ENCODE measurements around the gene PAX5. TPM values are rescaled to one million over a fixed set of nuclear protein-coding genes. Genes with fewer than 3 reads are reported as not detected.

The PAX5 gene
- total RNA-seq, 1 experiment from 2014 or later = 0.39 TPM

DNA sequence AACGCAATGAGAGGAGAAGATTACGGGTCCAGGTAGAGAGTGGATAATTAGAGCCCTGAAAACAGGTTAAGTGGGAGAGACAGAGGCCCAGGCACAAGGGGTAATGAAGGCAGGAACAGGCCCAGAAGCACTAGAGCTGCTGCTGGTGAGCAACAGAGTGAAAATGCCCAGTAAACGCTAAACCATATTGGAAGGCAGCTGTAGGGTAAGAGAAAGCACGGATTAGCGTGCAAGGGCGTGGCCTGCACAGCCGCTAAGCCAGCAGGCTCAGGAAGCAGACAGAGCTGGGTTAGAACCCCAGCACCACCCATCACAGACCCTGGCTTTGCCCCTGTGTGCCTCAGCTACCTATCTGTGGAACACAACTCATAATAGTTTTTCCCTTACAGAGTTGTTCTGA lies 93.2 kb downstream of the PAX5 start:
- H3K4me3 Mint-ChIP-seq = no peak overlapping the region
- no CpG with 5 or more reads among the region's 7 CpGs for WGBS (ENCODE audit: extremely low coverage, insufficient read length, low lambda C conversion rate)
- no peaks in the 10 kb centered on the region for H3K9me3 ChIP-seq (ENCODE audit: control insufficient read depth, low read depth, low read length)

More for the DNA sequence above, 93.2 kb downstream of the PAX5 start:
- Histone ChIP-seq H3K23ac (ENCODE audit: insufficient read length, low read depth, low read length) (no peak overlapping the region), H2BK15ac (ENCODE audit: low read depth, low read length) (no peak overlapping the region), H3K4me2 (ENCODE audit: insufficient read depth, insufficient read length, low read length) (no peak overlapping the region), H3K23me2 (ENCODE audit: insufficient read length, low read depth, low read length, poor library complexity, severe bottlenecking) (no peaks in the 10 kb centered on the region), H2BK20ac (ENCODE audit: low read depth, low read length, poor library complexity, severe bottlenecking) (no peak overlapping the region), H3K4ac (ENCODE audit: low read depth, low read length) (no peak overlapping the region), H3K14ac (ENCODE audit: insufficient read depth, low read length) (no peak overlapping the region), H3K56ac (ENCODE audit: insufficient read length, low read depth, low read length) (no peak overlapping the region), H3T11ph (ENCODE audit: low read length) (no peak overlapping the region), H2BK12ac (ENCODE audit: insufficient read length, low read depth, low read length) (no peak overlapping the region), H3K27me3 (ENCODE audit: insufficient read depth, low read length) (no peaks in the 10 kb centered on the region), H3K27ac (ENCODE audit: insufficient read length, low read depth, low read length) (no peak overlapping the region), H2AFZ (ENCODE audit: low read length) (no peak overlapping the region), H4K5ac (ENCODE audit: insufficient read length, low read depth, low read length) (no peak overlapping the region), H2BK5ac (ENCODE audit: insufficient read length, low read length) (no peak overlapping the region), H4K8ac (replicated peaks; ENCODE audit: insufficient read length, low read depth, low read length) (no peak overlapping the region), H3K79me2 (ENCODE audit: insufficient read depth, low read length) (no peaks in the 10 kb centered on the region), H4K20me1 (ENCODE audit: control insufficient read depth, insufficient read depth, insufficient read length) (no peaks in the 10 kb centered on the region), H3K9ac (ENCODE audit: extremely low read depth, insufficient read length, low read length) (no peak overlapping the region), H4K91ac (ENCODE audit: insufficient read length, low read depth, low read length) (no peak overlapping the region), H2AK5ac (ENCODE audit: insufficient read length, low read length) (no peak overlapping the region), H3K79me1 (ENCODE audit: insufficient read depth, low read depth, low read length, poor library complexity, severe bottlenecking) (no peaks in the 10 kb centered on the region), H2BK120ac (ENCODE audit: low read depth, low read length, poor library complexity, severe bottlenecking) (no peak overlapping the region), H3K18ac (ENCODE audit: insufficient read length, low read depth, low read length) (no peak overlapping the region), H3K4me1 (ENCODE audit: insufficient read depth, low read length) (peaks cover 3% of the 10 kb centered on the region; the same call in 1 of the 2 replicates)
- no peak for DNase-seq
- TF ChIP-seq, protein P1, sequence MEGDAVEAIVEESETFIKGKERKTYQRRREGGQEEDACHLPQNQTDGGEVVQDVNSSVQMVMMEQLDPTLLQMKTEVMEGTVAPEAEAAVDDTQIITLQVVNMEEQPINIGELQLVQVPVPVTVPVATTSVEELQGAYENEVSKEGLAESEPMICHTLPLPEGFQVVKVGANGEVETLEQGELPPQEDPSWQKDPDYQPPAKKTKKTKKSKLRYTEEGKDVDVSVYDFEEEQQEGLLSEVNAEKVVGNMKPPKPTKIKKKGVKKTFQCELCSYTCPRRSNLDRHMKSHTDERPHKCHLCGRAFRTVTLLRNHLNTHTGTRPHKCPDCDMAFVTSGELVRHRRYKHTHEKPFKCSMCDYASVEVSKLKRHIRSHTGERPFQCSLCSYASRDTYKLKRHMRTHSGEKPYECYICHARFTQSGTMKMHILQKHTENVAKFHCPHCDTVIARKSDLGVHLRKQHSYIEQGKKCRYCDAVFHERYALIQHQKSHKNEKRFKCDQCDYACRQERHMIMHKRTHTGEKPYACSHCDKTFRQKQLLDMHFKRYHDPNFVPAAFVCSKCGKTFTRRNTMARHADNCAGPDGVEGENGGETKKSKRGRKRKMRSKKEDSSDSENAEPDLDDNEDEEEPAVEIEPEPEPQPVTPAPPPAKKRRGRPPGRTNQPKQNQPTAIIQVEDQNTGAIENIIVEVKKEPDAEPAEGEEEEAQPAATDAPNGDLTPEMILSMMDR (conservative IDR thresholded peaks at IDR 0.05) = no peak
- no peaks in the 10 kb centered on the region; a peak in 1 of 7 replicates for H3K36me3 Mint-ChIP-seq (ENCODE audit: insufficient read depth in 1 of 3, low read depth in 3 of 3)
- H3K9me3 Mint-ChIP-seq = no peaks in the 10 kb centered on the region
- peaks cover 9% of the 10 kb centered on the region for H3K27me3 Mint-ChIP-seq (ENCODE audit: low read depth)
- peaks cover 20 to 34% of the 10 kb centered on the region in 2 experiments for H3K4me1 Mint-ChIP-seq
- no peak overlapping the region for H3K27ac Mint-ChIP-seq
